K562 treated with DMSO at 1 percent for 4 hours (cell line): ENCODE data around the gene MMAA. TPM values are rescaled to one million over a fixed set of nuclear protein-coding genes. Genes with fewer than 3 reads are reported as not detected.

ENCODE experiments used
- total RNA-seq: library from RNA; unstranded; fragments of 300-600 nt; gene quantifications from 2 replicates; pipeline ENCODE4 v1.2.3, GENCODE V29; 2022; ENCODE audit not compliant: insufficient read depth

MMAA gene
- total RNA-seq, result 1.1 and 1.7 TPM in 2 replicates

GRCh38 chr4:145618932-145619638 lies at the start of gene MMAA:
Gene MMAA (plus strand): TSS chr4:145619385. CDS start chr4:145639140, 19,755 bp downstream.

GRCh38 chr4:145679991-145680455 lies 60.8 kb downstream of the MMAA start, which contains the start of gene C4orf51:
Gene C4orf51 (plus strand): TSS chr4:145680146. CDS start chr4:145680204, 58 bp downstream.

Other genes starting within 250 kb of the MMAA start
- not detected in 2 replicates for gene SMAD1, start 137.5 kb upstream of the MMAA start, total RNA-seq
- gene C4orf51, start 60.8 kb downstream of the MMAA start, total RNA-seq, result not detected in 2 replicates